Nephron progenitor cell (in vitro differentiated cells): ENCODE results near the gene ABHD12.

Experiments
- DNase-seq: peaks from one replicate; pipeline ENCODE4 v3.0.0; 2021
- H3K27ac Mint-ChIP-seq: 2 replicates; pipeline ENCODE4 v1.8.0; 2021; ENCODE audit warnings: mild to moderate bottlenecking, moderate library complexity, mixed read lengths
- H3K27me3 Mint-ChIP-seq: 2 replicates; pipeline ENCODE4 v1.8.0; 2021; ENCODE audit warnings: mild to moderate bottlenecking, low read depth, mixed read lengths; ENCODE audit not compliant: poor library complexity
- H3K36me3 Mint-ChIP-seq: 2 replicates; pipeline ENCODE4 v1.8.0; 2021; ENCODE audit warnings: low read depth, mixed read lengths
- H3K4me1 Mint-ChIP-seq: 2 replicates; pipeline ENCODE4 v1.8.0; 2021; ENCODE audit warnings: mixed read lengths
- H3K4me3 Mint-ChIP-seq: 2 replicates; pipeline ENCODE4 v1.8.0; 2021; ENCODE audit warnings: mild to moderate bottlenecking, moderate library complexity, mixed read lengths
- H3K9me3 Mint-ChIP-seq: 2 replicates; pipeline ENCODE4 v1.8.0; 2021; ENCODE audit warnings: mild to moderate bottlenecking, moderate library complexity, mixed read lengths
- CTCF ChIP-seq: fragments of 200-600 bp; sonication (generic); IDR thresholded peaks from 2 replicates; pipeline ENCODE4 v1.5.0; 2021; ENCODE audit warnings: antibody characterized with exemption

The ABHD12 gene

GRCh38 chr20:25294459-25295385 lies 95.9 kb downstream of the ABHD12 start:
- no peak overlapping the region for H3K4me3 Mint-ChIP-seq
- no peaks in the 10 kb centered on the region for H3K9me3 Mint-ChIP-seq
- peak; percentile 77 for TF ChIP-seq CTCF
- peaks cover 15% of the 10 kb centered on the region for H3K36me3 Mint-ChIP-seq
- no peaks in the 10 kb centered on the region for H3K27me3 Mint-ChIP-seq
- H3K27ac Mint-ChIP-seq, result no peak overlapping the region
- peak; percentile 70 for DNase-seq
- peaks cover 3% of the 10 kb centered on the region for H3K4me1 Mint-ChIP-seq

GRCh38 chr20:25293910-25294458 lies 96.7 kb downstream of the ABHD12 start:
- H3K4me1 Mint-ChIP-seq, result peaks cover 10% of the 10 kb centered on the region
- no peak overlapping the region for H3K4me3 Mint-ChIP-seq
- H3K27ac Mint-ChIP-seq, result no peak overlapping the region
- no peaks in the 10 kb centered on the region for H3K27me3 Mint-ChIP-seq
- H3K36me3 Mint-ChIP-seq, result peaks cover 23% of the 10 kb centered on the region
- DNase-seq, result no peak
- H3K9me3 Mint-ChIP-seq, result no peaks in the 10 kb centered on the region
- TF ChIP-seq CTCF, result no peak

GRCh38 chr20:25293507-25293906 lies 97.1 kb downstream of the ABHD12 start:
- Mint-ChIP-seq H3K4me3 (no peak overlapping the region), H3K9me3 (no peaks in the 10 kb centered on the region), H3K27me3 (no peaks in the 10 kb centered on the region), H3K4me1 (peaks cover 10% of the 10 kb centered on the region), H3K36me3 (peaks cover 20% of the 10 kb centered on the region), H3K27ac (peak overlapping the region; percentile 61)
- no peak for DNase-seq
- no peak for TF ChIP-seq CTCF

- H3K4me3 Mint-ChIP-seq, result no peak overlapping the region
These were observed 98.3 kb downstream of the ABHD12 start for GRCh38 chr20:25292176-25292891.

GRCh38 chr20:25291432-25292133 lies 99.1 kb downstream of the ABHD12 start:
- Mint-ChIP-seq H3K27me3 (no peaks in the 10 kb centered on the region), H3K4me3 (no peak overlapping the region), H3K27ac (peak overlapping the region; percentile 81), H3K36me3 (peaks cover 27% of the 10 kb centered on the region), H3K9me3 (no peaks in the 10 kb centered on the region), H3K4me1 (peaks cover 10% of the 10 kb centered on the region)
- DNase-seq, result no peak
- TF ChIP-seq CTCF, result no peak

More at GRCh38 chr20:25292176-25292891, 98.3 kb downstream of the ABHD12 start:
- Mint-ChIP-seq H3K27me3 (no peaks in the 10 kb centered on the region), H3K36me3 (peaks cover 20% of the 10 kb centered on the region), H3K27ac (no peak overlapping the region), H3K4me1 (peaks cover 10% of the 10 kb centered on the region), H3K9me3 (no peaks in the 10 kb centered on the region)
- DNase-seq, result no peak
- no peak for TF ChIP-seq CTCF
